RWPE1 (cell line): ENCODE data around the gene PGC.

Experiments
- CTCF ChIA-PET: fragments of 350-600 bp; sonication (Branson Sonifier 250); formaldehyde crosslinking; extraction: SDS; loops from one replicate; lab custom pipeline; 2021; lab: Yijun Ruan, JAX
- POLR2A ChIA-PET: fragments of 400-600 bp; formaldehyde crosslinking; extraction: SDS; loops from one replicate; lab custom pipeline; 2020; ENCODE audit warnings: antibody characterized with exemption; ENCODE audit not compliant: low non-redundant PET; lab: Yijun Ruan, JAX
- DNase-seq: peaks from one replicate; pipeline ENCODE4 v3.0.0; 2012; ENCODE audit warnings: low spot score
- H3K27ac ChIP-seq: fragments of 450-650 bp; 2 replicates; pipeline ENCODE4 v1.5.1; 2017
- TF ChIP-seq, protein P1 (sequence below): fragments of 450-650 bp; conservative IDR thresholded peaks from 2 replicates; pipeline ENCODE4 v1.5.1; 2017; ENCODE audit warnings: low read depth, mild to moderate bottlenecking

PGC gene

DNA sequence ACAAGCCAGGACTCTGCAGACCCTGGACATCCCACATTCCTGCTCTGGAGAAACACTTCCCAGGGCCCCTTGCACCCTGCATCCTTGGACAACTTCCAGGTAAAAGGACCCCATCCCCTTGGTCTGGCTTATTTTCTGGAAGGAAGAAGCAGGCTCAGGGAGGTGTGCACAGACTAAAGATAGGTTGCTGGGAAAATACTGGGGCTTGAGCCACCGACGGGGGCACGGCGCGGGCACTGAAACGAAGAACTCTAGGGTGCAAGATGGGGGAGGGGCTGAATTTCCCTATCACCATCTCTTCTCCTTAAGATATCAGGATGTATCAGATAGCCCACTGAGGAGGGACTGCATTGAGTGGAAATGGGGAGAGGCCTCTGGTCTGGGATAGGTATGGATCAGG, 31.7 kb upstream of the PGC start:
- ChIA-PET CTCF (interaction anchor here (0.7 kb wide), 1 partner anchor 179 kb away, joined by 4 read pairs; no protein-coding TSS in a partner anchor), POLR2A (interaction anchor here (0.6 kb wide), 1 partner anchor 897 kb away, joined by 3 read pairs; no protein-coding TSS in a partner anchor)
- no peak for DNase-seq
- TF ChIP-seq, protein P1, sequence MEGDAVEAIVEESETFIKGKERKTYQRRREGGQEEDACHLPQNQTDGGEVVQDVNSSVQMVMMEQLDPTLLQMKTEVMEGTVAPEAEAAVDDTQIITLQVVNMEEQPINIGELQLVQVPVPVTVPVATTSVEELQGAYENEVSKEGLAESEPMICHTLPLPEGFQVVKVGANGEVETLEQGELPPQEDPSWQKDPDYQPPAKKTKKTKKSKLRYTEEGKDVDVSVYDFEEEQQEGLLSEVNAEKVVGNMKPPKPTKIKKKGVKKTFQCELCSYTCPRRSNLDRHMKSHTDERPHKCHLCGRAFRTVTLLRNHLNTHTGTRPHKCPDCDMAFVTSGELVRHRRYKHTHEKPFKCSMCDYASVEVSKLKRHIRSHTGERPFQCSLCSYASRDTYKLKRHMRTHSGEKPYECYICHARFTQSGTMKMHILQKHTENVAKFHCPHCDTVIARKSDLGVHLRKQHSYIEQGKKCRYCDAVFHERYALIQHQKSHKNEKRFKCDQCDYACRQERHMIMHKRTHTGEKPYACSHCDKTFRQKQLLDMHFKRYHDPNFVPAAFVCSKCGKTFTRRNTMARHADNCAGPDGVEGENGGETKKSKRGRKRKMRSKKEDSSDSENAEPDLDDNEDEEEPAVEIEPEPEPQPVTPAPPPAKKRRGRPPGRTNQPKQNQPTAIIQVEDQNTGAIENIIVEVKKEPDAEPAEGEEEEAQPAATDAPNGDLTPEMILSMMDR = no peak
- H3K27ac ChIP-seq = peak overlapping the region; percentile 97

DNA sequence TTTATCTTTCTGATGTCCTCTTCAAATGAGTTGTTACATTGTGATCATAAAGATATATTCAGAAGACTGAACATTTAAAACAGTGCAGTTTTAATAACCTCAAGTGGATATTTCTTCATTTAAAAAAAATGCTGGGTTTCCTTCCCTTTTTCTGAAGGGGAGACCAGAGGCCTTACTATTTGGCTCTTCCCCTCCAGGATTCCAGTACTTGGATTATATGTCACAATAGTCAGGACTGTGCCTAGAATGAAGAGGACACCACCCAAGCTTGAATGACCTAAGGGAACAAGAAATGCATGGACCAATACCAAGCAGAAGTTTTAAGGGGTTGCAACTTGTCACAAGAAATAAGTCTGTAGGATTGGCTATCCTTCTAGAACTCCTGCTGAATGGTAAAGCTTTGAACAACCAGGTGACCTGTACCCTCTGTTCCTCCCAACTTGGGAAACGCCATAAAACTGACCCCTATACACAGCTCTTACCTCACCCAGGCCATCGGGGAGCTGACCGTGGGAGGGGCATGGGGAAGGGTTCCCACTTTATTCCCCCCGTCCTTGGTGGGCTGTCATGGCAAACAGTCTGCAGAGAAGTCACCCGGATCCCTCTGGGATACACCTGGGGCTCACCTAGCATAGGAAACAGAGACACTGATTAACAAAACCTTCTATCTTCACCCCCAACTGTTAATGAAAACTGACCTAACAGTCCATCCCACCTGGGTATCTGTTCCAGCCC, 30.5 kb upstream of the PGC start:
- TF ChIP-seq, protein P1 = no peak
- no peak for DNase-seq
- no peak overlapping the region for H3K27ac ChIP-seq
- POLR2A ChIA-PET = no interaction called here
- CTCF ChIA-PET = interaction anchor here (0.9 kb wide), 1 partner anchor 41 kb away, joined by 5 read pairs; no protein-coding TSS in a partner anchor

DNA sequence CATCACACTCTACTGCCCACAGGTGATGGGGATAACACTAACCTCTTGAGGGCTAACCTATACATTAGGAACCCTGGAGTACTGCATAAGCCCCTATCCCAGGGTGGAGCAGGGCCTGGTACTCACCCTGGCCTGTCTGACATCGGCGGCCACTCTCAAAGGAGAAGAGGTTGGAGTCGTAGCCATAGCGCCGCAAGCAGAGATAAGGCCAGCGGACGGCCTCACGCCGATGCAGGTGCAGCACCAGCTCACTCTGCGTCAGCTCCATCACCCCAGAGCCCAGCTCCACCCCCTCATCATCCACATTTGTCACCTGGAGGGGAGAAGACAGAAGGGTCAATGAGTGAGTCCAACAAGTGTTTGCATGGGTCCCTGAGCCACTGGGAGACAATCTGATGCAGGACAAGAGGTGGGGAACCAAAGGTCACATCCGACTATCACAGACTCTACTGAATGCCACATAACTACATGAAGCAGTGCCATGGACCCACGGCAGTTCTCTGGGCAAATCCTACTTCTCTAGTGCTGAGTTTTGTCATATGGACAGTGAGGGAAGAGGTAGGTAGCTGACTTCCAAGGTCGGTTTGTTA, 28.2 kb upstream of the PGC start:
- ChIA-PET POLR2A (no interaction called here), CTCF (interaction anchor here (0.6 to 2.2 kb wide), 6 partner anchors 9 to 471 kb away, joined by 3 to 13 read pairs (median 4); partner anchors contain the start of gene TOMM6)
- TF ChIP-seq, protein P1 = no peak
- no peak overlapping the region for H3K27ac ChIP-seq
- no peak for DNase-seq

DNA sequence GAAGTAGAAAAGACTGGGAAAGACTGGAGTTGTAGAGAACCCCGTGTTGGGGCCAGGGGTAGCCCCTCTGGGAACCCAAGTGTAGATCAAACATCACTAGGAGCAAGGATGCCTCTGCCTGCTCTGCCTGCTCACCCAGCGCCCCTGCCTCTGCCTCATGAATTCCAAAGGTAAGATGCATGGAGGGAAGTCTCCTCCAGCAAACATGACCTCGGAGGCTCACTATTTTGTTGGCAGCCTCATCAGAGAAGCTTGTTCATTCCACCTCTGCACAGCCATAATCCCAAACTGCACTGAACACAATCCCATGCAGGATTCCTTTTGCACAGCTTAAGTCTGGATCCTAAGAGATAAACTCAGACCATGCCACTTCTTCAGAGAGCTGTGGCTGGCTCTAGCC, 27.6 kb upstream of the PGC start:
- no peak overlapping the region for H3K27ac ChIP-seq
- TF ChIP-seq, protein P1 = no peak
- ChIA-PET POLR2A (no interaction called here), CTCF (interaction anchor here (0.6 kb wide), 2 partner anchors 407 to 471 kb away, joined by 3 read pairs; no protein-coding TSS in a partner anchor)
- no peak for DNase-seq

DNA sequence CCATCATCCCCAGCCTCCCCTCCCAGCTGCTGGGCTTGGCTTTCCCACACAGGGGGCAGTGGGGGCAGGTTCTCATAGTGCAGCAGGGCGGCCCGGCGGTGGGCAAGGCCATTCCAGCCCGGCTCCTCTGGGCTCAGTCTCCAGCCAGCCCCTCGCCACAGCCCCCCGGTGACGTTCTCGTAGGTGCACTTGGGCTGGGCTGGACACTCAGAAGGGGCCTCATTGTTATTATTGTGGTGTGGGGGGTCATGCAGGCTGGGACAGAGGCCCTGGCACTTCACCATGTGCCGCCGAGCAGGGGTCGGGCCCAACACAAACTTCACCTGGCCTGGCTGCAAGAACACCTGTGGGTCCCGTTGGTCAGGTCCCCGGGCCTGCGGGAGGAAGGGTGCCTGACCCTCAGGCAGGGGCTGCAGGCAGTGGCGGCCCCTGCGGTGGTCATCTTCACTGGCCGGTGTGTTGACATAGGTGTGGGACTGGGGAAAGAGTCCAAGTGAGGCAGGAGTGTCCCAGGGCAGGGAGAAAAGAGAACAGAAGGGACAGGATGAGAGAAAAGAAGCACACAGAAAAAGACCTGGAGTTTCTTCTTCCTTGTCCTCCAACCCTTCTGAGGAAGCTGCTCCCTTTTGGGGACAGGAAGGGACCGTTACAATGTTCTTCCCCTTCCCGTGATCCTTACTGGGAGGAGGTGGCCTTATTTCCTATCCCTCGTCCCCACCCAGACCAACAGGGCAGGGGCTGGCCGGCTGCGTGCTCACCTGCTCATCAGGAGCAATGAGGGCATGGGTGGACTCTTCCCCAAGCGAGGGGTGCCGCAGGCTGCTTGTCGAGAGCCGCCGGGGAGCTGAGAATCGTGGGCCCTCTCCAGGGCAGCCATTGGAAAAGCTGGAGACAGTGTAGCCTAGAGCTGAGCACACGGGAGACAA, 24.1 kb upstream of the PGC start:
- DNase-seq = no peak
- TF ChIP-seq, protein P1 = no peak
- ChIA-PET CTCF (no interaction called here), POLR2A (no interaction called here)
- no peak overlapping the region for H3K27ac ChIP-seq
